Mesodermal cell (in vitro differentiated cells): ENCODE data around the gene ATXN7L1.
A peak's percentile ranks its signal among the peaks of the same experiment; 100 is the strongest.

Experiments used
- H3K27ac ChIP-seq: 2 replicates; pipeline ENCODE4 v1.7.0; 2013; ENCODE audit warnings: mild to moderate bottlenecking, low read depth, low read length, moderate library complexity; ENCODE audit not compliant: severe bottlenecking
- H3K36me3 ChIP-seq: 2 replicates; pipeline ENCODE4 v1.7.1; 2013; ENCODE audit warnings: mild to moderate bottlenecking, low read length, moderate library complexity; ENCODE audit not compliant: control insufficient read depth, insufficient read depth
- H3K4me1 ChIP-seq: one replicate; pipeline ENCODE4 v1.7.1; 2013; ENCODE audit warnings: mild to moderate bottlenecking, low read length; ENCODE audit not compliant: insufficient read depth, control insufficient read depth, poor library complexity, severe bottlenecking
- H3K4me3 ChIP-seq: 2 replicates; pipeline ENCODE4 v1.7.0; 2013; ENCODE audit warnings: low read length, control low read depth, mild to moderate bottlenecking; ENCODE audit not compliant: insufficient read depth, poor library complexity, severe bottlenecking; ENCODE audit errors: extremely low read depth
- H3K9me3 ChIP-seq: 2 replicates; pipeline ENCODE4 v1.7.1; 2013; ENCODE audit warnings: mild to moderate bottlenecking, low read length, moderate library complexity; ENCODE audit not compliant: control insufficient read depth
- WGBS, 2 experiments: methylation state at CpG; one replicate each; pipeline ENCODE4 v1.1.5; 2013; ENCODE audit warnings: missing lambda C conversion rate in 2 of 2; ENCODE audit not compliant: insufficient coverage in 2 of 2; 5-methylcytosine and 5-hydroxymethylcytosine counted together

ATXN7L1 gene

DNA sequence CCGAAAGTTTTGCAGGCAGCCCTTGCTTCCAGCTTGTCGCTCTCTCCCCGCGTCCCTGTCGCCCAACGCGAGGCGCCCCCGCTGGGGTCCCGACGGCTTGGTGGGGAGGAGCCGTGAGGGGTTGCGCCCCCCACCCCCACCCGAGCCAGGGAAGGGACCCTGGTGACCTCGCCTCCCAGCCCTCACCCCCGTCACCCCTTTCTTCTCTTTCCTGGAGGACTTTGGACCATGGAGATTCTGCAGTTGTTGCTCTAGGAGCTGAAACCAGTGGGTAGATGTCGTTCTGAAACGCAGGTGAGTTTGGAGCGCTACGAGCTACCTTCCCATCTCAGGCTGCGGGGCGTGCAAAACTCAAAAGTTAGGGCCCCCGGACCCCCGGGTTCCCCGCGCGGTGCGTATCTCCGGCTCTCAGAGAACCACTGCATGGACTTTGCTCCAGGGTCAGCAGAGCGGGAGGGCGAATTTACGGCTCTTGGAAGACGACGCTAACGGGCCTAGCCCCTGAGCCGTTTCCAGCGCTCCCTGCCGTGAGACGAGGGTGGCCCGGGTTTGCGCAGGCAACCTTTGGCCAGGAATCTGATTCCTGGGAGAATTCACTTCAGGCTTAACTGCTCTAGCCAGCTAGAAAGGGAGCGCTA, 684 bp upstream of the ATXN7L1 start:
- Histone ChIP-seq H3K9me3 (no peaks in the 10 kb centered on the region), H3K4me3 (peak overlapping the region; percentile 70), H3K27ac (no peak overlapping the region), H3K36me3 (peaks cover 19% of the 10 kb centered on the region), H3K4me1 (peaks cover 14% of the 10 kb centered on the region)
- 0% methylated on average over 27 to 30 of the region's 42 CpGs for WGBS, 2 experiments

DNA sequence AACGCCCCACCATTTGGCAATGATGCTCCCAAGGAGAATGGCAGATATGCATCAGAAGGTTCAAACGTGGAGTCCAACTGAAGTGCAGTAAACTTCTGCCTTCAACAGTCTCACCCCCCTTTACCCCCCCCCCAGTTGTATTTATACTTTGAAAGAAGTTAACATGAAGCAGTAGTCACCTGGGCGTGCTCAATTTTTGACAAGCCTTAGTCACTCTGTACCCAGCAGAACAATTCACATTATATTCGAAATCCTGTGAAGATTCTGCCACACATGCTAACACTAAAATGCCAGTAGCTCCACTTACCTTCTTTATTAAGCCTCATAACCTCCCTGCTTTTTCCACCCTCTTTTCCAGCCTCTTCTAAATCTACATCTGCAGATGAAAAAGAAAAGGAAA, 894 bp downstream of the ATXN7L1 start:
- Histone ChIP-seq H3K4me1 (peaks cover 14% of the 10 kb centered on the region), H3K9me3 (no peaks in the 10 kb centered on the region), H3K36me3 (peaks cover 19% of the 10 kb centered on the region), H3K27ac (no peak overlapping the region), H3K4me3 (peak overlapping the region; percentile 87)
- 47 to 71% methylated on average over 2 of the region's 4 CpGs for WGBS, 2 experiments

GRCh38 chr7:105874055-105874454, 2.3 kb downstream of the ATXN7L1 start:
- Histone ChIP-seq H3K4me3 (no peak overlapping the region), H3K9me3 (no peaks in the 10 kb centered on the region), H3K36me3 (peaks cover 19% of the 10 kb centered on the region), H3K4me1 (peaks cover 10% of the 10 kb centered on the region), H3K27ac (no peak overlapping the region)
- WGBS, 2 experiments, result 80 to 100% methylated on average over 1 of the region's 6 CpGs

DNA sequence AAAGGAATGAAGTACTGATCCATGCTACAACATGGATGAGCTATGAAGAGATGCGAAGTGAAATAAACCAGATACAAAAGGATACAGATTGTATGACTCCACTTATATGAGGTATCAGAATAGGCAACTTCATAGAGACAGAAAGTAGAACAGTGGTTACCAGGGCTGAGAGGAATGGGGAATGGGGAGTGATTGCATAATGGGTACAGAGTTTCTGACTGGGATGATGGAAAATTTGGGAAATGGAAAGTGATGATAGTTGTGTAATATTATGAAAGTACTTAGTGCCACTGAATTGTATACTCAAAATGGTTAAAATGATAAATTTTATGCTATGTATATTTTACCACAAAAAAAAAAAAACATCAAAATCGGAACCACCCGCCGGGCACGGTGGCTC, 3.9 kb downstream of the ATXN7L1 start:
- H3K36me3 ChIP-seq, result peaks cover 23% of the 10 kb centered on the region
- H3K27ac ChIP-seq, result no peak overlapping the region
- no CpG with 5 or more reads among the region's 5 CpGs for WGBS, 2 experiments
- H3K9me3 ChIP-seq, result no peaks in the 10 kb centered on the region
- no peak overlapping the region for H3K4me3 ChIP-seq
- H3K4me1 ChIP-seq, result peaks cover 9% of the 10 kb centered on the region

GRCh38 chr7:105871142-105871541, 5.3 kb downstream of the ATXN7L1 start:
- Histone ChIP-seq H3K4me1 (peaks cover 9% of the 10 kb centered on the region), H3K9me3 (no peaks in the 10 kb centered on the region), H3K36me3 (peaks cover 30% of the 10 kb centered on the region), H3K27ac (no peak overlapping the region), H3K4me3 (no peak overlapping the region)
- 75 to 85% methylated on average over 1 to 3 of the region's 3 CpGs for WGBS, 2 experiments

DNA sequence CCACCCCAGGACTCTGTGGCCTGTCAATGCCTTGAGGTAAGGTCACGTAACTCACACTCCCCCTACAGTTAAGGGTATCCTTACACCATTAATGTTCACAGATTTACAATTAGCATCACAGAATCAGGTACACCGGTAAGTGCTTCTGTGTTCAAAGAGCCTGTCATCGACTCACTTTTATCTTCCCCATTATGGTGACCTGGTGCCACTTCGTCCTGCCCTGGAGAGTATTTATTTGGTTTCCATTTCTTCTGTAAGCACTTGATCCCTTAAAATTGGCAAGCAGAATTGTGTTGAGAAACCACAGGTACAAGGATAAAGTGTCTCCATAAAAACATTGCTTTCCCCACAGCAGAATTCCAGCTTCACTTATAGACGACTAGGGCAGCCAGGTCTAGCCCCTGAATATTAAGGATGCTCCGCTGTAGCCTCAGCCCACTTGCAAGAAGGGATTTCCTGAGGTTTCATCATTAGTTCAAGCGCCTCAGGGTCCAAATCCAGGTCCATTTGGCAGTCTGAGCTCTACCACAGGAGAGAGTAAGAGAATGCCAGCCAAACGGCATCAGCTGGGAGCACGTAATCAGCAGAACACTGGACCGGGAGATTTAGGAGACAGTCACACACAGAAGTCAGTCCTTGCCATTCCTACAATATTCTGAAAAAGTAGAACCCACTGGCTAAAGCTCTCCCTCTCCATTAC, 10.1 kb downstream of the ATXN7L1 start:
- Histone ChIP-seq H3K9me3 (no peaks in the 10 kb centered on the region), H3K27ac (no peak overlapping the region), H3K4me1 (no peaks in the 10 kb centered on the region), H3K36me3 (peaks cover 10% of the 10 kb centered on the region), H3K4me3 (no peak overlapping the region)
- 90 to 95% methylated on average over 7 to 9 of the region's 10 CpGs for WGBS, 2 experiments

GRCh38 chr7:105863876-105864275, 12.5 kb downstream of the ATXN7L1 start:
- no peaks in the 10 kb centered on the region for H3K4me1 ChIP-seq
- peaks cover 8% of the 10 kb centered on the region for H3K36me3 ChIP-seq
- no peak overlapping the region for H3K27ac ChIP-seq
- H3K4me3 ChIP-seq, result no peak overlapping the region
- WGBS, 2 experiments, result 89 to 93% methylated on average over 1 to 2 of the region's 2 CpGs
- no peaks in the 10 kb centered on the region for H3K9me3 ChIP-seq

- Histone ChIP-seq H3K9me3 (no peaks in the 10 kb centered on the region), H3K27ac (no peak overlapping the region), H3K36me3 (peaks cover 7% of the 10 kb centered on the region), H3K4me3 (no peak overlapping the region), H3K4me1 (no peaks in the 10 kb centered on the region)
- WGBS, 2 experiments, result 94 to 100% methylated on average over 2 of the region's 4 CpGs
These were observed 13.6 kb downstream of the ATXN7L1 start for GRCh38 chr7:105862770-105863169.

DNA sequence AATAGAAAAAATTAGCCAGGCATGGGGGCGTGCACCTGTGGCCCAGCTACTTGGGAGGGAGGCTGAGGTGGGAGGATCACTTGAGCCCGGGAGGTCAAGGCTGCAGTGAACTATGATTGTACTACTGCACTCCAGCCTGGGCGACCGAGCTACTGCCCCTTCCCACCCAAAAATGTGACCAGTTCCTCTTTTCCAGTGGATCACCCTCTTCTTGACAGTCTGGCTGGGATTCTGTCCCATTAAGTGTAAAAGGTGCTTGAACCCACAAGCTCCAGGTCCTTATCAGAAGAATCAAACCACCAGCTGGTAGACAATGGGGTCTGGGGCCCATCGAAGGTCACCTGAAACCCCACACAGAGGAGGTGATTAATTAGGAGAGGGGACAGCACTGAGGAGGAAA, 14.1 kb downstream of the ATXN7L1 start:
- no peaks in the 10 kb centered on the region for H3K4me1 ChIP-seq
- H3K36me3 ChIP-seq, result peaks cover 4% of the 10 kb centered on the region
- H3K4me3 ChIP-seq, result no peak overlapping the region
- WGBS, 2 experiments, result 90 to 95% methylated on average over 5 of the region's 5 CpGs
- H3K27ac ChIP-seq, result no peak overlapping the region
- no peaks in the 10 kb centered on the region for H3K9me3 ChIP-seq

- Histone ChIP-seq H3K36me3 (no peaks in the 10 kb centered on the region), H3K4me3 (no peak overlapping the region), H3K27ac (no peak overlapping the region), H3K4me1 (no peaks in the 10 kb centered on the region), H3K9me3 (no peaks in the 10 kb centered on the region)
- WGBS, 2 experiments, result 56 to 78% methylated on average over 2 to 4 of the region's 5 CpGs
These were observed 15.2 kb downstream of the ATXN7L1 start for GRCh38 chr7:105861224-105861623.

DNA sequence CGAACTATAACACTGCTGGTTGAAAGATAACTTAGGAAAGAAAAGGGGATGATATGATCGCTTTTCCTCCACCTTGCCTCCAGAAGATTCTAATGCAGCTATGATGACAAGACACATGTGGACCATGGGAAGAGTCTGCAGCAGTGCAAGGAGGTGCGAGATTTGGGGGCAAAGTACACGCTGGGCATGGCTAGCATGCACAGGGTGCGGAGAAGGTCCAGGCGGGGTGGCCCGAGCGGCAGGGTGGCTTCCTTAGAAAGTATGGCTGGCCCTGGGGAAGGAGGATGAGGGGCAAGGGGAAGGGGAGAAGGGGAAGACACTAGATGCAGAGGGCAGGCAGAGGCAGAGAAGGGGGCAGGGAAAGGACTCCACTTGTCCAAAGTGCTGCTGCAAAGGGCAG, 15.6 kb downstream of the ATXN7L1 start:
- Histone ChIP-seq H3K9me3 (no peaks in the 10 kb centered on the region), H3K27ac (no peak overlapping the region), H3K36me3 (no peaks in the 10 kb centered on the region), H3K4me3 (no peak overlapping the region), H3K4me1 (no peaks in the 10 kb centered on the region)
- 91 to 94% methylated on average over 8 of the region's 8 CpGs for WGBS, 2 experiments
